GM06990 (cell line): ENCODE measurements around the gene PLB1.

Experiments used
- DNase-seq: peaks from one replicate; pipeline ENCODE4 v3.0.0-alpha.2; 2011; ENCODE audit not compliant: insufficient read length; ENCODE audit errors: extremely low read depth
- H3K27me3 ChIP-seq: replicated peaks from 2 replicates; pipeline ENCODE4 v1.6.0; 2011; ENCODE audit warnings: low read length; ENCODE audit not compliant: control insufficient read depth, insufficient read depth
- H3K36me3 ChIP-seq: 2 replicates; pipeline ENCODE4 v1.5.1; 2011; ENCODE audit warnings: low read length; ENCODE audit not compliant: control insufficient read depth, insufficient read depth
- H3K4me3 ChIP-seq: replicated peaks from 2 replicates; pipeline ENCODE4 v1.5.1; 2011; ENCODE audit warnings: low read depth, mild to moderate bottlenecking, control low read depth, low read length
- TF ChIP-seq, protein P1 (sequence below): IDR thresholded peaks from 2 replicates; pipeline ENCODE4 v1.5.1; 2011; ENCODE audit warnings: low read length, control low read depth, mild to moderate bottlenecking, inconsistent platforms; ENCODE audit not compliant: insufficient read depth, poor library complexity, severe bottlenecking

Gene PLB1

DNA sequence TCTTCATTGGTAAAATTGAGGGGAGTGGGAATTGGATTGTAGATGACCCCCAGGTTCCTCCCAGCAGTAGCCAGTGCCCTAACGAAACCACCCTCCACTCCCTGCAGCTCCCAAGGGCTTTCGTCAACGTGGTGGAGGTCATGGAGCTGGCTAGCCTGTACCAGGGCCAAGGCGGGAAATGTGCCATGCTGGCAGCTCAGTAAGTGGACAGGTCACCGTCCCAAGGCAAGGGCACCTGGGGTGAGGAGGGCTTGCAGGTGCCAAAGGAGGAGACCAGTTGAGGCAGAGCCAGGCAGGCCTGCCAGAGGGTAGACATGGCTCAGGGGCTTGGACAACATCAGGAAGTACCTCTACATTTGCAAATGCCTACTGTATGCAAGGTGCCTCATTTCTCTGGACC, 133.1 kb downstream of the PLB1 start:
- no peak overlapping the region for H3K4me3 ChIP-seq
- no peak for DNase-seq
- no peaks in the 10 kb centered on the region for H3K27me3 ChIP-seq
- TF ChIP-seq, protein P1, sequence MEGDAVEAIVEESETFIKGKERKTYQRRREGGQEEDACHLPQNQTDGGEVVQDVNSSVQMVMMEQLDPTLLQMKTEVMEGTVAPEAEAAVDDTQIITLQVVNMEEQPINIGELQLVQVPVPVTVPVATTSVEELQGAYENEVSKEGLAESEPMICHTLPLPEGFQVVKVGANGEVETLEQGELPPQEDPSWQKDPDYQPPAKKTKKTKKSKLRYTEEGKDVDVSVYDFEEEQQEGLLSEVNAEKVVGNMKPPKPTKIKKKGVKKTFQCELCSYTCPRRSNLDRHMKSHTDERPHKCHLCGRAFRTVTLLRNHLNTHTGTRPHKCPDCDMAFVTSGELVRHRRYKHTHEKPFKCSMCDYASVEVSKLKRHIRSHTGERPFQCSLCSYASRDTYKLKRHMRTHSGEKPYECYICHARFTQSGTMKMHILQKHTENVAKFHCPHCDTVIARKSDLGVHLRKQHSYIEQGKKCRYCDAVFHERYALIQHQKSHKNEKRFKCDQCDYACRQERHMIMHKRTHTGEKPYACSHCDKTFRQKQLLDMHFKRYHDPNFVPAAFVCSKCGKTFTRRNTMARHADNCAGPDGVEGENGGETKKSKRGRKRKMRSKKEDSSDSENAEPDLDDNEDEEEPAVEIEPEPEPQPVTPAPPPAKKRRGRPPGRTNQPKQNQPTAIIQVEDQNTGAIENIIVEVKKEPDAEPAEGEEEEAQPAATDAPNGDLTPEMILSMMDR, result no peak
- H3K36me3 ChIP-seq, result no peaks in the 10 kb centered on the region

DNA sequence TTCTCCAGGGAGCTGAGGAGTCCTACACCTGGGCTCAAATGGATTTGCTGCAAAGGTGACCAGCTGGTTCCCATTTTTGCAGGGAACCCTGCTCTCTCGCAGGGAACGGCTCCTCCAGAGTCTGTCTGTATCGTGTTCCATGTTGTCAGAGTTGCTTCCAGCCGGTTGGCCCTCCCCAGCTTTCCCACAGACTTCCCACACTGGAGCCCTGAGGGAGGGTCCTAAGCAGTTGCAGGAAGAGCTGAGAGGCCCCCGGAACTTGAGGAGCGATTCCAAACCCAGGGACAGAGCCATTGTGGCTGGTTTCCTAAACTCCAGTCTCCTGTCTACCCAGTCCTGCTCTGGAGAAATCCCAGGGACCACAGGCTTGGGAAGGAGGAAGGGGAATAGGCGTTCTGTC, 134.1 kb downstream of the PLB1 start:
- no peak for DNase-seq
- TF ChIP-seq, protein P1, result no peak
- Histone ChIP-seq H3K4me3 (no peak overlapping the region), H3K27me3 (no peaks in the 10 kb centered on the region), H3K36me3 (no peaks in the 10 kb centered on the region)

DNA sequence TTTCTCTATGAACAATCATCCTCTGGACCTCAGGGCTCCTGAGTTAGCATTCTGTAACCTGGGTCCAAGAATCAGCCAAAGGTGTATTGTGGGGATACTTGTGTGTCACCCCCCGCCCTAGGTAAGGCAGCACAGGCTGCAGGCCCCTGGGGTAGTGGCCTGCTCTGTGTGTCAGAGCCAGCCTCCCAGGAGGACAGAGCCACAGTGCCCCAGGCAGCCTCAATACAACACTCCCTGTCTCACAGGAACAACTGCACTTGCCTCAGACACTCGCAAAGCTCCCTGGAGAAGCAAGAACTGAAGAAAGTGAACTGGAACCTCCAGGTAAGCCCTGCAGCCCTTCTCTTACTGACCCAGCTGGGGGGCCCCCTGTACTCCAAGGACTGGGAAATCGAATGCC, 134.5 kb downstream of the PLB1 start:
- TF ChIP-seq, protein P1, result no peak
- Histone ChIP-seq H3K4me3 (no peak overlapping the region), H3K27me3 (no peaks in the 10 kb centered on the region)

DNA sequence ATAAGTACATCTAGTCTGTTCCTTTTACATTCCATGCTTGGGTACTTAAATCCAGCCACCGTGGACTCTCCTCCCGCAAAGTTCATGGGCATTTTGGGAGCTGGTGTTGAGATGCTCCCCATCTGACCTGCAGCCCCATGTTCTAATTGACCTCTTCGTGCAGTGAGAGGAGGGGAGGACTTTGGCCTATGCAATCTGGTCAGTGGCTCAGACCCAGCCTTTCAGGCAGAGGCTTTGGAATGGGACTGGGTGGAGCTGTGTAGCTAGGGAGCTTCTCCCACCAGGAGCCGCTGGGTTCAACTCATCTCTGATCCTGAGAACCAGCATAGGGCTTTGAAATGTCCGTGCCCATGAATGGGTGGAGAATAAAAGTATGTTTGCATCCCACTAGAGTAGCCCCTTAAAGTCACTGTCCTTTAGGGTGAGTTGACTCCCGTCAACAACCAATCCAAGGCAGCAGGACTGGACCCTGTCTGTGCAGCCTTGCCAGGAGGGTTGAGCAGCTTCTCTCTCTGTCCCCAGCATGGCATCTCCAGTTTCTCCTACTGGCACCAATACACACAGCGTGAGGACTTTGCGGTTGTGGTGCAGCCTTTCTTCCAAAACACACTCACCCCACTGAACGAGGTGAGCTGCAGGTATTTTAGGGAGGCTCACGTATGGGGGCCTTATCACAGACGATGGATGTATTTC, 135.8 kb downstream of the PLB1 start:
- TF ChIP-seq, protein P1, result no peak
- Histone ChIP-seq H3K36me3 (no peaks in the 10 kb centered on the region), H3K27me3 (no peaks in the 10 kb centered on the region), H3K4me3 (no peak overlapping the region)
- no peak for DNase-seq

More for the DNA sequence above, 134.5 kb downstream of the PLB1 start:
- H3K36me3 ChIP-seq, result no peaks in the 10 kb centered on the region
- DNase-seq, result no peak

DNA sequence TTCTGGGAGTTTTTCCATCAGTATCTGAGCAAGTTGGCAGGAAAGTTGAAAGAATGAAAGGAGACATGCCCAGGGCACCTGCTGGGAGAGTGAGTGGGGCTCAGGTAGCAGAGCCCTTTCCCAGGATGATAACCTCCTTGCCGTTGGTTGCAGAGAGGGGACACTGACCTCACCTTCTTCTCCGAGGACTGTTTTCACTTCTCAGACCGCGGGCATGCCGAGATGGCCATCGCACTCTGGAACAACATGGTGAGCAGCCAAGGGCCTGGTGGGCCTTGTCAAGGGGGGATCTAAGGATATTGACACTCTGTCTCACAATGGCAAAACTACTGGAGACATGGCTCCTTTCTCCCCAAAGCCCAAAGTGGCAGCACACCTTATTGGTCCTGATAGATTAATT, 136.9 kb downstream of the PLB1 start:
- H3K36me3 ChIP-seq, result no peaks in the 10 kb centered on the region
- DNase-seq, result no peak
- H3K4me3 ChIP-seq, result no peak overlapping the region
- no peaks in the 10 kb centered on the region for H3K27me3 ChIP-seq
- TF ChIP-seq, protein P1, result no peak

DNA sequence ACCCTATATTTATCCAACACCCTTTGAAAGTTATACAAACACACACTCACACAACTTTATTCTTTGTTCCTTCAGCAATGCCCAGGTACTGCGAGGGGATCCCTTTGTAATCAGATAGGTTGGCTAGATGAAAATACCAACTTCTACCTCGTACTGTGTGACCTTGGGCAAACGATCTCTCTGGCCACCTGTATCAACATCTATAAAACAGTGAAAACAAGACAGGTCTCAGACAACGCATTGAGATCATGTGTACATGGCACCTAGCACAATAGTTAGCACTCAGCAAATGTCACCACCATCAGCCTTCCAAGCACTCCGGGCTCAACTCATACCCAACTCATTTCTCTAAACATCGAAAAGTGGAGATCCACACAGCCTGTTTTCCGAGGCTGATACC, 137.3 kb downstream of the PLB1 start:
- no peaks in the 10 kb centered on the region for H3K36me3 ChIP-seq
- no peak for DNase-seq
- no peak overlapping the region for H3K4me3 ChIP-seq
- TF ChIP-seq, protein P1, result no peak
- H3K27me3 ChIP-seq, result no peaks in the 10 kb centered on the region
